HCT116 (cell line): ENCODE data around the gene COMMD1. TPM values are rescaled to one million over a fixed set of nuclear protein-coding genes. Genes with fewer than 3 reads are reported as not detected.

ENCODE experiments used
- ATAC-seq: fragments of 200-7000 bp; cut with Tn5 transposase; 2 replicates; pipeline ENCODE4 v1.9.1; 2020; ENCODE audit warnings: mild to moderate bottlenecking, moderate library complexity
- BruUV-seq: library from RNA; stranded (reverse); fragments of 400-500 nt; replicated peaks from 2 replicates; lab custom pipeline; 2021; lab: Mats Ljungman, UMichigan
- CTCF ChIA-PET: fragments of 300-600 bp; sonication (Branson Sonifier 250); formaldehyde crosslinking; loops from one replicate; lab custom pipeline; 2021; ENCODE audit warnings: antibody characterized with exemption; lab: Charles Lee
- POLR2A ChIA-PET: fragments of 300-600, 350-600 bp; sonication (Branson Sonifier 250); formaldehyde crosslinking; loops from one replicate; lab custom pipeline; 2021; ENCODE audit warnings: antibody characterized with exemption; lab: Charles Lee
- RAD21 ChIA-PET, 2 experiments: fragments of 300-600 bp; sonication (Branson Sonifier 250); formaldehyde crosslinking; loops; one replicate each; lab custom pipeline; 2023; ENCODE audit warnings: low total read pairs in 2 of 2; ENCODE audit not compliant: uncharacterized antibody in 2 of 2, unreplicated experiment in 2 of 2, low non-redundant PET in 1 of 2; lab: Charles Lee
- DNase-seq: peaks from one replicate; pipeline ENCODE4 v3.0.0-alpha.2; 2010; ENCODE audit warnings: low read depth, low spot score
- H2AFZ ChIP-seq: fragments of 200-600 bp; shearing (Covaris generic), sonication (generic); 2 replicates; pipeline ENCODE4 v1.6.1; 2017; ENCODE audit warnings: low read depth, mixed run types, mixed read lengths, antibody characterized with exemption, low read length; ENCODE audit not compliant: poor library complexity, severe bottlenecking
- H3K27ac ChIP-seq: 2 replicates; pipeline ENCODE4 v1.5.1; 2012; ENCODE audit warnings: low read depth, low read length
- H3K27me3 ChIP-seq: fragments of 200-600 bp; sonication (generic); 2 replicates; pipeline ENCODE4 v1.6.1; 2016; ENCODE audit warnings: mixed run types, low read length, mixed read lengths; ENCODE audit not compliant: insufficient read depth
- H3K36me3 ChIP-seq, 2 experiments: fragments of 200-500 bp in 1 of 2; fragments of 200-600 bp in 1 of 2; sonication (Bioruptor generic) in 1 of 2; sonication (generic) in 1 of 2; 2 replicates each; pipeline versions ENCODE4 v1.5.1 to v1.6.1; 2014 to 2016; ENCODE audit warnings: low read length in 2 of 2, inconsistent platforms in 1 of 2, mixed read lengths in 1 of 2, mixed run types in 1 of 2; ENCODE audit not compliant: insufficient read depth in 2 of 2, control insufficient read depth in 1 of 2
- H3K4me1 ChIP-seq, 2 experiments: fragments of 200-600 bp in 1 of 2; sonication (generic) in 1 of 2; 2 replicates each; pipeline versions ENCODE4 v1.5.1 to v1.6.1; 2012 to 2017; ENCODE audit warnings: low read length in 2 of 2, inconsistent platforms in 1 of 2, mild to moderate bottlenecking in 1 of 2, mixed read lengths in 1 of 2, mixed run types in 1 of 2, moderate library complexity in 1 of 2; ENCODE audit not compliant: insufficient read depth in 2 of 2, control insufficient read depth in 1 of 2
- H3K4me2 ChIP-seq: fragments of 200-600 bp; sonication (generic); 2 replicates; pipeline ENCODE4 v1.6.1; 2017; ENCODE audit warnings: mixed run types, low read length, mixed read lengths
- H3K4me3 ChIP-seq, 2 experiments: fragments of 200-600 bp in 1 of 2; sonication (generic) in 1 of 2; replicated peaks in 1 of 2; 2 replicates each; pipeline ENCODE4 v1.5.1; 2011 to 2016; ENCODE audit warnings: low read length in 2 of 2, control low read depth in 1 of 2, low read depth in 1 of 2, mild to moderate bottlenecking in 1 of 2, mixed read lengths in 1 of 2, mixed run types in 1 of 2
- H3K79me2 ChIP-seq: fragments of 200-600 bp; sonication (generic); 2 replicates; pipeline ENCODE4 v1.6.1; 2017; ENCODE audit warnings: mild to moderate bottlenecking, mixed run types, low read length, moderate library complexity, mixed read lengths; ENCODE audit not compliant: insufficient read depth
- H3K9ac ChIP-seq: fragments of 200-600 bp; sonication (generic); 2 replicates; pipeline ENCODE4 v1.6.1; 2016; ENCODE audit warnings: low read length, mixed read lengths
- H3K9me2 ChIP-seq: fragments of 200-600 bp; sonication (generic), shearing (Covaris generic); 2 replicates; pipeline ENCODE4 v1.6.1; 2017; ENCODE audit warnings: mixed run types, mild to moderate bottlenecking, moderate library complexity; ENCODE audit not compliant: insufficient read depth
- H3K9me3 ChIP-seq, 2 experiments: fragments of 200-500 bp in 1 of 2; fragments of 200-600 bp in 1 of 2; sonication (Bioruptor generic) in 1 of 2; sonication (generic) in 1 of 2; 2 replicates each; pipeline ENCODE4 v1.6.1; 2014 to 2017; ENCODE audit warnings: low read length in 2 of 2, mixed read lengths in 2 of 2, inconsistent platforms in 1 of 2, low read depth in 1 of 2, mild to moderate bottlenecking in 1 of 2, mixed run types in 1 of 2, moderate library complexity in 1 of 2; ENCODE audit not compliant: control insufficient read depth in 1 of 2, insufficient read depth in 1 of 2
- H4K20me1 ChIP-seq: fragments of 200-600 bp; sonication (generic), shearing (Covaris generic); 2 replicates; pipeline ENCODE4 v1.6.1; 2017; ENCODE audit warnings: mixed run types, mild to moderate bottlenecking, moderate library complexity; ENCODE audit not compliant: insufficient read depth
- CBX3 ChIP-seq: IDR thresholded peaks from 2 replicates; pipeline ENCODE4 v1.6.1; 2012; ENCODE audit warnings: low read depth
- CEBPB ChIP-seq: IDR thresholded peaks from 2 replicates; pipeline ENCODE4 v1.6.1; 2012; ENCODE audit warnings: low read depth
- CTCF ChIP-seq, 3 experiments: fragments of 200-600 bp in 1 of 3; sonication (generic) in 1 of 3; IDR thresholded peaks in 2 of 3; conservative IDR thresholded peaks in 1 of 3; 2 replicates each; pipeline ENCODE4 v1.5.1; 2012 to 2017; ENCODE audit warnings: low read depth in 2 of 3, low read length in 2 of 3, antibody characterized with exemption in 1 of 3, borderline replicate concordance in 1 of 3, control low read depth in 1 of 3, mild to moderate bottlenecking in 1 of 3, mixed read lengths in 1 of 3, mixed run types in 1 of 3, moderate library complexity in 1 of 3; ENCODE audit not compliant: insufficient read depth in 1 of 3
- EGR1 ChIP-seq: IDR thresholded peaks from 2 replicates; pipeline ENCODE4 v1.6.1; 2012; ENCODE audit warnings: low read depth
- ELF1 ChIP-seq: IDR thresholded peaks from 2 replicates; pipeline ENCODE4 v1.6.1; 2012; ENCODE audit warnings: low read depth, borderline replicate concordance
- EZH2phosphoT487 ChIP-seq: fragments of 200-600 bp; IDR thresholded peaks from 2 replicates; pipeline ENCODE4 v1.6.1; 2018; ENCODE audit warnings: antibody characterized with exemption, borderline replicate concordance
- FOSL1 ChIP-seq: IDR thresholded peaks from 2 replicates; pipeline ENCODE4 v1.6.1; 2012; ENCODE audit warnings: low read depth
- JUND ChIP-seq: IDR thresholded peaks from 2 replicates; pipeline ENCODE4 v1.6.1; 2012
- POLR2AphosphoS5 ChIP-seq: IDR thresholded peaks from 2 replicates; pipeline ENCODE4 v1.6.1; 2011; ENCODE audit warnings: mild to moderate bottlenecking, low read depth, low read length, moderate library complexity
- RAD21 ChIP-seq: IDR thresholded peaks from 2 replicates; pipeline ENCODE4 v1.6.1; 2012; ENCODE audit warnings: low read depth, mild to moderate bottlenecking
- SIN3A ChIP-seq: IDR thresholded peaks from 2 replicates; pipeline ENCODE4 v1.6.1; 2012; ENCODE audit warnings: low read depth
- SP1 ChIP-seq: IDR thresholded peaks from 2 replicates; pipeline ENCODE4 v1.6.1; 2012; ENCODE audit warnings: low read depth
- SRF ChIP-seq: IDR thresholded peaks from 2 replicates; pipeline ENCODE4 v1.6.1; 2012; ENCODE audit warnings: low read depth
- TCF7L2 ChIP-seq: IDR thresholded peaks from 2 replicates; pipeline ENCODE4 v1.7.0; 2011; ENCODE audit warnings: borderline replicate concordance, inconsistent platforms; ENCODE audit not compliant: insufficient read depth, insufficient read length; ENCODE audit errors: extremely low read depth
- YY1 ChIP-seq: IDR thresholded peaks from 2 replicates; pipeline ENCODE4 v1.6.1; 2011; ENCODE audit warnings: low read length, low read depth, moderate library complexity, mild to moderate bottlenecking; ENCODE audit not compliant: insufficient replicate concordance; ENCODE audit errors: extremely low read depth
- ZBTB33 ChIP-seq: IDR thresholded peaks from 2 replicates; pipeline ENCODE4 v1.6.1; 2011; ENCODE audit warnings: mild to moderate bottlenecking, low read length, moderate library complexity; ENCODE audit not compliant: insufficient replicate concordance; ENCODE audit errors: extremely low read depth
- ZFX ChIP-seq: fragments of 450-650 bp; IDR thresholded peaks from 2 replicates; pipeline ENCODE4 v1.6.1; 2017
- intact Hi-C: fragments of 100-400 bp; cut with micrococcal nuclease; formaldehyde crosslinking; loops from 2 replicates; pipeline ENCODE4 v1.10.0; 2022
- total RNA-seq: library from RNA; stranded (reverse); gene quantifications from one replicate; pipeline ENCODE4 v1.2.1, GENCODE V29; 2021; ENCODE audit not compliant: unreplicated experiment
- TF ChIP-seq, protein P1 (sequence below): IDR thresholded peaks from 2 replicates; pipeline ENCODE4 v1.6.1; 2012

The COMMD1 gene
- total RNA-seq, 1 experiment from 2014 or later = 16.1 TPM

DNA sequence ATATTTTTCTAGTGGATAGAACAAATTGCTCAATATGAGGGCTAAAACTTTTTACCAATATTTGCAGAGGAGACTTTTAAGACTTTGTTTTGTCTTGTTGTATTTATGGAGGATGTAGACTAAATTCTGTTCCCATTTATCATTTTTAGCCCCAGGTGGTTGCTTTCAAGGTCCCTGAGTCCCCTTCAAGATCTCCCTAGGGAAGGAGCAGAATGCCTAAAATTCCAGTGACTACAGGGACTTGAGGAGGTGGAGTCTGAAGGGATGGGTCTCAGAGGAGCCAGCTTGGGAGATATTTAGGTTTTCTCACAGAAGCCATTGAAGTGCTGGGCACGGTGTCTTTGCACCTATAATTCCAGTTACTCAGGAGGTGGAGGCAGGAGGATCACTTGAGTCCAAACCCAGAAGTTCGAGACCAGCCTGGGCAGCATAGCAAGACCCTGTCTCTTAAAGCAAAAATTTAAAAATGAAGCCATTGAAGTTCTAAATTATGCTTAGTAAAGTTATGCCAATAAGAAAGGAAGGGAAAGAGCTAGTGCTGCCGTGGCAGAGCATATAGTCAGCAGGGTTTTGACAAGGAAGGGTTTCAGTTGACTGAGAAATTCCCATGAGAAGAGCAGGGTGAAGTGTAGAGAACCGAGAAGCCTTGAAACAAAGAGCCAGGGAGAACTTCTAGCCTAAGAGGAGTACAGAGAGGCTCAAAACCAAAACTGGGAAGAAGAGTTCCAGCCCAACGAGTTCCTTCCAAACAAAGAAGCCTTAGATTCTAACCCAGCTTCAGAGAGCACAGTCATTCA is 43.4 kb downstream of the COMMD1 start (continued):
- TF ChIP-seq SRF (no peak), YY1 (no peak), RAD21 (no peak), ZFX (no peak), ZBTB33 (no peak), POLR2AphosphoS5 (no peak), EGR1 (no peak)

- ChIA-PET CTCF (no interaction called here), POLR2A (no interaction called here), RAD21 (no interaction called here)
- 0 out of 4 replicates have a peak, but pooled peaks cover 0 to 5% of the 10 kb centered on the region in 2 experiments for H3K9me3 ChIP-seq
- no peak overlapping the region for H3K4me3 ChIP-seq
- H3K27ac ChIP-seq = no peak overlapping the region
- no peak overlapping the region for H2AFZ ChIP-seq
- H3K79me2 ChIP-seq = no peaks in the 10 kb centered on the region; the same call in 1 of the 2 replicates
- intact Hi-C loops = no loop called here
- no peaks in the 10 kb centered on the region for H3K27me3 ChIP-seq
- no peak overlapping the region for H3K9ac ChIP-seq
- H4K20me1 ChIP-seq = no peaks in the 10 kb centered on the region
- no peaks in the 10 kb centered on the region for H3K36me3 ChIP-seq
- DNase-seq = no peak
- no peak overlapping the region for H3K4me2 ChIP-seq
- no peaks in the 10 kb centered on the region for H3K9me2 ChIP-seq
- TF ChIP-seq EZH2phosphoT487 (no peak), CEBPB (no peak), JUND (no peak), RAD21 (no peak), FOSL1 (no peak), TCF7L2 (no peak), SP1 (no peak), ZBTB33 (no peak), YY1 (no peak), CTCF (IDR thresholded peaks at IDR 0.05 in 2 of 3, conservative IDR thresholded peaks at IDR 0.05 in 1 of 3; ENCODE audit: borderline replicate concordance in 1 of 3, insufficient read depth in 1 of 3, low read depth in 2 of 3, low read length in 2 of 3) (no peak), ELF1 (no peak), ZFX (no peak), CBX3 (no peak), SIN3A (no peak), POLR2AphosphoS5 (no peak), EGR1 (no peak)
- TF ChIP-seq, protein P1, sequence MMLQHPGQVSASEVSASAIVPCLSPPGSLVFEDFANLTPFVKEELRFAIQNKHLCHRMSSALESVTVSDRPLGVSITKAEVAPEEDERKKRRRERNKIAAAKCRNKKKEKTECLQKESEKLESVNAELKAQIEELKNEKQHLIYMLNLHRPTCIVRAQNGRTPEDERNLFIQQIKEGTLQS = no peak
- H3K4me1 ChIP-seq = peaks cover 17 to 22% of the 10 kb centered on the region in 2 experiments
- BruUV-seq = no TSS peak
- no peak for ATAC-seq
Measured at GRCh38 chr2:61949458-61949713, 43.9 kb downstream of the COMMD1 start.
